Aorta (tissue), 5 donors: ENCODE data around the gene CD52. TPM values are rescaled to one million over a fixed set of nuclear protein-coding genes. Genes with fewer than 3 reads are reported as not detected.

Experiments
- ATAC-seq: fragments of 200-7000 bp; cut with Tn5 transposase; one replicate; pipeline ENCODE4 v1.9.1; 2022; ENCODE audit warnings: moderate library complexity; ENCODE audit not compliant: low FRiP score
- DNase-seq, 2 donors: peaks; one replicate each; pipeline ENCODE4 v3.0.0-alpha.2; 2020
- H3K27ac ChIP-seq, 2 donors: one replicate each; pipeline ENCODE4 v1.5.1; 2013; ENCODE audit warnings: low read length in 2 of 2, mild to moderate bottlenecking in 2 of 2, moderate library complexity in 2 of 2, control low read depth in 1 of 2, inconsistent platforms in 1 of 2, low read depth in 1 of 2
- H3K27me3 ChIP-seq, 2 donors: one replicate each; pipeline ENCODE4 v1.6.1; 2013; ENCODE audit warnings: control low read depth in 1 of 2, low read length in 1 of 2, mild to moderate bottlenecking in 1 of 2, moderate library complexity in 1 of 2; ENCODE audit not compliant: insufficient read depth in 2 of 2, control insufficient read depth in 1 of 2
- H3K36me3 ChIP-seq, 2 donors: one replicate each; pipeline ENCODE4 v1.6.1; 2013; ENCODE audit warnings: control low read depth in 1 of 2, low read length in 1 of 2, mild to moderate bottlenecking in 1 of 2; ENCODE audit not compliant: insufficient read depth in 2 of 2, control insufficient read depth in 1 of 2
- H3K4me1 ChIP-seq, 2 donors: one replicate each; pipeline ENCODE4 v1.6.1; 2013; ENCODE audit warnings: low read length in 2 of 2, control low read depth in 1 of 2, mild to moderate bottlenecking in 1 of 2, moderate library complexity in 1 of 2; ENCODE audit not compliant: insufficient read depth in 2 of 2, control insufficient read depth in 1 of 2
- H3K4me3 ChIP-seq, 2 donors: one replicate each; pipeline ENCODE4 v1.5.1; 2013; ENCODE audit warnings: low read length in 2 of 2, control low read depth in 1 of 2, mild to moderate bottlenecking in 1 of 2
- H3K9me3 ChIP-seq: one replicate; pipeline ENCODE4 v1.6.1; 2013; ENCODE audit warnings: mild to moderate bottlenecking, low read length; ENCODE audit not compliant: control insufficient read depth
- WGBS, 2 donors: extraction: QIAGEN DNeasy Blood & Tissue Kit; methylation state at CpG; one replicate each; pipeline ENCODE4 v1.1.7; 2013; 5-methylcytosine and 5-hydroxymethylcytosine counted together
- intact Hi-C, 2 donors: fragments of 100-400 bp; cut with DNase I; formaldehyde crosslinking; loops; one replicate each; pipeline versions ENCODE4 v1.14.2 to v1.15.0; 2022
- polyA plus RNA-seq, 2 donors: library from polyadenylated mRNA; stranded (reverse); fragments of 200-250 nt; gene quantifications; one replicate each; pipeline ENCODE4 v1.2.3, GENCODE V29; 2013
- total RNA-seq, 2 donors: library from RNA; stranded (reverse); fragmentation: NEBNext Ultra II Directional; extraction: Animal tissue kit (Norgen Biotek cat#: 25700); gene quantifications; one replicate each; pipeline ENCODE4 v1.2.1, GENCODE V29; 2021
- donor health status: healthy with polysubstance abuse.
- donor health status: Bipolar disorder and iron deficiency.
- donor health status: DM: no; HTN: no; CAD: no.
- donor health status: DM: no; HTN: no; CAD: no.
- donor health status: DM: yes; HTN: yes; CAD: no.

CD52 gene
- total and polyA plus RNA-seq, 4 donors, result 8.3 to 31.4 (median 13.3) TPM

GRCh38 chr1:26353976-26354820, 36.4 kb downstream of the CD52 start, which contains the start of gene CRYBG2:
Gene CRYBG2, minus strand, starts transcription at chr1:26354130. Its CDS starts 7,473 bp downstream, at chr1:26346657.
- H3K27me3 ChIP-seq, result no peaks in the 10 kb centered on the region
- no peak within 1 kb of the TSS for H3K27ac ChIP-seq
- DNase-seq (no peak), ATAC-seq (no peak)
- no peaks in the 10 kb centered on the region for H3K36me3 ChIP-seq
- no peak within 1 kb of the TSS for H3K4me3 ChIP-seq
- H3K4me1 ChIP-seq, result no peaks in the 10 kb centered on the region
- 84 to 86% methylated on average over 21 of the region's 21 CpGs for WGBS, 2 donors
- intact Hi-C loops, result no loop called here
- H3K9me3 ChIP-seq, result no peaks in the 10 kb centered on the region

GRCh38 chr1:26354972-26355371, 37.2 kb downstream of the CD52 start:
- Histone ChIP-seq H3K4me3 (no peak overlapping the region), H3K27ac (no peak overlapping the region), H3K9me3 (no peaks in the 10 kb centered on the region), H3K4me1 (no peaks in the 10 kb centered on the region), H3K36me3 (no peaks in the 10 kb centered on the region), H3K27me3 (no peaks in the 10 kb centered on the region)
- 80 to 93% methylated on average over 9 of the region's 9 CpGs for WGBS, 2 donors
- DNase-seq (no peak), ATAC-seq (no peak)
- intact Hi-C loops, result no loop called here

- intact Hi-C loops, result no loop called here
- H3K36me3 ChIP-seq, result no peaks in the 10 kb centered on the region
- DNase-seq (no peak), ATAC-seq (no peak)
- WGBS, 2 donors, result 90% methylated on average over 5 of the region's 5 CpGs
- no peaks in the 10 kb centered on the region for H3K27me3 ChIP-seq
- H3K4me1 ChIP-seq, result no peaks in the 10 kb centered on the region
- no peak overlapping the region for H3K4me3 ChIP-seq
- no peak overlapping the region for H3K27ac ChIP-seq
- no peaks in the 10 kb centered on the region for H3K9me3 ChIP-seq
Measured at GRCh38 chr1:26356106-26356505, 38.3 kb downstream of the CD52 start.

- intact Hi-C loops, result no loop called here
- Histone ChIP-seq H3K36me3 (no peaks in the 10 kb centered on the region), H3K27ac (no peak overlapping the region), H3K27me3 (no peaks in the 10 kb centered on the region), H3K4me3 (no peak overlapping the region), H3K9me3 (no peaks in the 10 kb centered on the region), H3K4me1 (no peaks in the 10 kb centered on the region)
- WGBS, 2 donors, result 69 to 71% methylated on average over 10 of the region's 10 CpGs
- ATAC-seq (no peak), DNase-seq (no peak)
Measured at GRCh38 chr1:26357121-26357602, 39.4 kb downstream of the CD52 start.

- no peaks in the 10 kb centered on the region for H3K36me3 ChIP-seq
- H3K4me1 ChIP-seq, result no peaks in the 10 kb centered on the region
- intact Hi-C loops, result no loop called here
- no peaks in the 10 kb centered on the region for H3K9me3 ChIP-seq
- no peak overlapping the region for H3K27ac ChIP-seq
- ATAC-seq, result no peak
- WGBS, 2 donors, result 52% methylated on average over 15 of the region's 15 CpGs
- H3K27me3 ChIP-seq, result no peaks in the 10 kb centered on the region
- DNase-seq, result no peak
- no peak overlapping the region for H3K4me3 ChIP-seq
Measured at GRCh38 chr1:26358411-26359384, 40.9 kb downstream of the CD52 start.

GRCh38 chr1:26359981-26360806, 42.4 kb downstream of the CD52 start:
- Histone ChIP-seq H3K4me1 (no peaks in the 10 kb centered on the region), H3K27ac (no peak overlapping the region), H3K9me3 (no peaks in the 10 kb centered on the region), H3K36me3 (no peaks in the 10 kb centered on the region), H3K27me3 (no peaks in the 10 kb centered on the region), H3K4me3 (no peak overlapping the region)
- ATAC-seq (no peak), DNase-seq (no peak)
- WGBS, 2 donors, result 2% methylated on average over 65 to 67 of the region's 67 CpGs
- intact Hi-C loops, result no loop called here

- Histone ChIP-seq H3K9me3 (no peaks in the 10 kb centered on the region), H3K4me3 (no peak overlapping the region), H3K4me1 (no peaks in the 10 kb centered on the region), H3K27ac (no peak overlapping the region), H3K27me3 (no peaks in the 10 kb centered on the region), H3K36me3 (no peaks in the 10 kb centered on the region)
- intact Hi-C loops, result no loop called here
- WGBS, 2 donors, result 47 to 50% methylated on average over 27 of the region's 27 CpGs
- no peak for DNase-seq
- no peak for ATAC-seq
Measured at GRCh38 chr1:26360807-26361604, 43.2 kb downstream of the CD52 start.
